Psoas muscle (tissue), 8 donors: ENCODE results near the gene DUSP11. TPM values are rescaled to one million over a fixed set of nuclear protein-coding genes. Genes with fewer than 3 reads are reported as not detected.
A peak's percentile ranks its signal among the peaks of the same experiment; 100 is the strongest.

ENCODE experiments used
- ATAC-seq, 4 donors: fragments of 200-7000 bp; cut with Tn5 transposase; one replicate each; pipeline ENCODE4 v1.9.1; 2020; ENCODE audit warnings: moderate library complexity in 3 of 4, mild to moderate bottlenecking in 2 of 4
- DNase-seq, 2 donors: peaks; one replicate each; pipeline ENCODE4 v3.0.0-alpha.2; 2020
- H3K27ac ChIP-seq: fragments of 200-600 bp; one replicate; pipeline ENCODE4 v1.8.0; 2022
- H3K27me3 ChIP-seq, 3 donors: fragments of 200-600 bp in 1 of 3; one replicate each; pipeline versions ENCODE4 v1.6.1 to v1.8.0; 2013 to 2022; ENCODE audit warnings: low read length in 2 of 3, mild to moderate bottlenecking in 2 of 3, moderate library complexity in 1 of 3; ENCODE audit not compliant: insufficient read depth in 3 of 3
- H3K36me3 ChIP-seq, 2 donors: fragments of 200-600 bp in 1 of 2; one replicate each; pipeline versions ENCODE4 v1.6.1 to v1.8.0; 2013 to 2022; ENCODE audit warnings: low read depth in 1 of 2, mild to moderate bottlenecking in 1 of 2, moderate library complexity in 1 of 2; ENCODE audit not compliant: insufficient read depth in 1 of 2
- H3K4me1 ChIP-seq: fragments of 200-600 bp; one replicate; pipeline ENCODE4 v1.8.0; 2022
- H3K4me3 ChIP-seq: fragments of 200-600 bp; one replicate; pipeline ENCODE4 v1.8.0; 2022; ENCODE audit warnings: mild to moderate bottlenecking
- H3K9me3 ChIP-seq: fragments of 200-600 bp; one replicate; pipeline ENCODE4 v1.8.0; 2022
- CTCF ChIP-seq: fragments of 200-600 bp; IDR thresholded peaks from one replicate; pipeline ENCODE4 v1.8.0; 2022; ENCODE audit warnings: antibody characterized with exemption
- WGBS, 3 donors: extraction: QIAGEN DNeasy Blood & Tissue Kit; methylation state at CpG; one replicate each; pipeline versions ENCODE4 v1.1.6 to v1.1.7; 2013; 5-methylcytosine and 5-hydroxymethylcytosine counted together
- intact Hi-C, 2 donors: fragments of 100-400 bp; cut with DNase I; formaldehyde crosslinking; loops; one replicate each; pipeline versions ENCODE4 v1.11.0 to v1.14.2; 2022
- long read RNA-seq, 2 donors: library from polyadenylated mRNA; unstranded; transcript quantifications; one replicate each; pipeline ENCODE4 v2.0.0, GENCODE V29; 2021
- polyA plus RNA-seq, 3 donors: library from polyadenylated mRNA; stranded (reverse); fragments of 200-250 nt; gene quantifications; one replicate each; pipeline ENCODE4 v1.2.3, GENCODE V29; 2013
- total RNA-seq, 4 donors: library from RNA; stranded (reverse); fragmentation: NEBNext Ultra II Directional in 2 of 4; extraction: Animal tissue kit (Norgen Biotek cat#: 25700) in 2 of 4; gene quantifications; one replicate each; pipeline versions ENCODE4 v1.2.1 to v1.2.4, GENCODE V29; 2021 to 2023
- donor health status: healthy with polysubstance abuse.
- donor health status: DM: no; HTN: no; CAD: no; lungs with moderate emphysema.
- donor health status: Bipolar disorder and iron deficiency.
- donor health status: healthy.
- donor health status: DM: yes; HTN: yes; CAD: no.
- donor health status: DM: no; HTN: no; CAD: no.
- donor health status: DM: no; HTN: no; CAD: no.
- donor health status: DM: yes; HTN: yes; CAD: no.

DUSP11 gene
- total RNA-seq (10 to 100 TPM in 2 of 4 donors, 1 to 10 TPM in 2; 8.9 to 14.2 (median 10.1) TPM), polyA plus RNA-seq (10 to 100 TPM; 14.4 to 21.4 (median 16.5) TPM)
- long read RNA-seq, donor 1, transcript DUSP11-201 (9 exons, 1,653 nt) = major isoform, 7 of 9 reads
- long read RNA-seq, donor 1, partial matches to known transcripts = 0 of 9 reads
- long read RNA-seq, donor 1, other reads (novel, unspliced or antisense) = 2 of 9 reads
- long read RNA-seq, donor 2, transcript DUSP11-201 (9 exons, 1,653 nt) = major isoform, 7 of 10 reads
- long read RNA-seq, donor 2, partial matches to known transcripts = 0 of 10 reads
- long read RNA-seq, donor 2, other reads (novel, unspliced or antisense) = 0 of 10 reads

DNA sequence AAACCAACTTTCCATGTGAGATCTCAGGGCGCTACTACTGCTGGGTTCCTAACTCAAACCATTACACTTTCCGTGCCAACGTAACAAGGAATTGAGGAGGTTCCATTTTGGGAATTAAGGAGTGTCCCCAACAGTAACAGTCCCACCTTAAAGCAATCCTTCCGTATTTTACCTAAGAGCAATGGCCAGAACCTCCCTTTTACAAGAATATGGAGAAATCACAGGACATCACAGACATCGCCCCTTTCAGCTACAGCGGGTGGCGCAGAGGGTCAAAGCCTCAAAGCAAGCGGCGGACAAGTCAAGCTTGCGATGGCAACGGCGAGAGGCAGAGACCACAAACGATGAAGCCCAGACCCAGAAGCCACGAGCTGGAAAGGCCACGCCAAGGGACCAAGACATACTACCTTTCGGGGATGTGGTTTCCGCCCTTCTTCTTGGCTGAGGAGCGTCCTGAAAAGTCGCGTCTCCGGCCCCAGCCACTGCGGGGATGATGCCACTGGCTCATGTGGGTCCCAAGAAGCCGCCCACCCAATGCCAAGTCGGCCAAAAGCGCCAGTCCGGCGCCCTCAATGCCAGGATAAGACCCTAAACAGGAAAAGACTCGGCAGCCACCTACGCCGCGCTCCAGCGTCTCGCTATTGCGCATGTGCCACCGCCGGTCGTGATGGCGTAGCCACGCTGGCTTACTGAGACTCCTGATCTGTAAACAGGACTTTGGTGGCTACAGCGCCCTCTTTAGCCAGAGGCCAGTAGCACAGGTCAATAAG is at the start of gene DUSP11:
DUSP11 (minus strand) TSS at position 637 of the 770 bp plus-strand sequence; CDS start at position 508, 129 bp downstream.
- H3K27ac ChIP-seq = peak within 1 kb of the TSS; percentile 89
- peaks cover 5% of the 10 kb centered on the region for H3K4me1 ChIP-seq
- 0% methylated on average over 38 to 40 of the region's 40 CpGs for whole genome bisulfite sequencing, 3 donors
- intact Hi-C loops = loop anchor here in 1 of 2 donors (10.0 kb wide), 1 partner anchor 85 kb away; no protein-coding TSS in a partner anchor
- H3K27me3 ChIP-seq = no peaks in the 10 kb centered on the region
- peaks cover 2 to 33% of the 10 kb centered on the region in 2 donors for H3K36me3 ChIP-seq
- peak; percentile 87 for TF ChIP-seq CTCF
- peak; percentile 99 to 100 (median 100) for ATAC-seq
- peak within 1 kb of the TSS; percentile 78 for H3K4me3 ChIP-seq
- no peaks in the 10 kb centered on the region for H3K9me3 ChIP-seq
- DNase-seq = peak; percentile 95 to 97

DNA sequence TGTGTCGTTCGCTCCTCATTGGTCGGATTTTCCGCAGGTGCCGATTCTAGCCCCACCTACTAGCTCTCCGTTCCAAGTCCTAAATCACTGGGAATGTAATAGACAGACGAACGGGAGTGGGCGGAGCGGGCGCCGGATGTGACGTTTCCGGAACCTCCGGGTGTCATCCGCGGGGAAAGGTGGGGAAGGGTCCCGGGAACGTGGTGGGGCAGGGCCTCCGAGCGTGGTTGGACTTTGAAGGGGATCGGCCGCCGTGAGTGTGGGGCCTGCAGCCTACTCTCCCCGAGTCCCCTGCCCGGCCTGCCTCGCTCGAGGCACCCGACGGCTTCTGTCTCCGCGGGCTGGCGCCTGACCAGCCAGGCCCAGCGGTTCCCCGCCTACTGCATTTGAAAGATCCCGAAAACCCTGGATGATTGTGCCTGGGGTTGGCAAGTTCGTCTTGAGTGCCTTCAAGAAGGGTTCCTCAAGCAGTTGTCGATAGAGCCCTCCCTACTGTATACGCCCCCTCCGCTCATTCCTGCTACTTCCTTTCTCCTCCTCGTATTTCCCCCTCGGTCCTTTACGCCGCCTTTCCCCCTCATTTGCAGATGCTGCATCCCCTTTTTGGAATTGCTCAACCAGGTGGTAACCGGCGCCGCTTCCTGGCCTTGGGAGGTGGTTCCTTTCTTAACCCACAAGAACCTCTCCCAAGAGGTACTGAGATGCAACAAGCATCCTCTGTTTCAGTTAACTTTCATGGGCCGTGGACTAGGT is 49.1 kb upstream of the DUSP11 start, which contains the start of gene STAMBP:
STAMBP (plus strand) TSS at position 144 of the 753 bp plus-strand sequence. CDS start 1,896 bp downstream, outside the sequence.
- Histone ChIP-seq H3K36me3 (peaks cover 2 to 20% of the 10 kb centered on the region in 2 donors), H3K4me3 (peak within 1 kb of the TSS; percentile 92), H3K4me1 (peaks cover 44% of the 10 kb centered on the region), H3K9me3 (no peaks in the 10 kb centered on the region), H3K27me3 (no peaks in the 10 kb centered on the region), H3K27ac (peak within 1 kb of the TSS; percentile 99)
- TF ChIP-seq CTCF = no peak
- 0 to 1% (median 1%) methylated on average over 48 of the region's 48 CpGs for WGBS, 3 donors
- intact Hi-C loops = loop anchor here (10.0 kb wide), 5 partner anchors 96 to 506 kb away; partner anchors contain the start of genes BOLA3 (in 1 of the 2), DGUOK (in 1 of the 2) and TET3 (in 1 of the 2)
- ATAC-seq = peak; percentile 84 to 92 (median 90)
- DNase-seq = peak; percentile 96 to 98

- no peak for ATAC-seq
- intact Hi-C loops = loop anchor here (10.0 kb wide), 5 partner anchors 96 to 506 kb away; partner anchors contain the start of genes BOLA3 (in 1 of the 2), DGUOK (in 1 of the 2) and TET3 (in 1 of the 2)
- no peak for TF ChIP-seq CTCF
- no peaks in the 10 kb centered on the region for H3K27me3 ChIP-seq
- H3K36me3 ChIP-seq = peaks cover 0 to 16% of the 10 kb centered on the region in 2 donors
- H3K4me3 ChIP-seq = peak overlapping the region; percentile 92
- peaks cover 41% of the 10 kb centered on the region for H3K4me1 ChIP-seq
- WGBS, 3 donors = 59 to 63% (median 62%) methylated on average over 4 of the region's 4 CpGs
- H3K27ac ChIP-seq = peak overlapping the region; percentile 99
- no peak for DNase-seq
- H3K9me3 ChIP-seq = no peaks in the 10 kb centered on the region
These were observed 48.5 kb upstream of the DUSP11 start for GRCh38 chr2:73828389-73828817.

DNA sequence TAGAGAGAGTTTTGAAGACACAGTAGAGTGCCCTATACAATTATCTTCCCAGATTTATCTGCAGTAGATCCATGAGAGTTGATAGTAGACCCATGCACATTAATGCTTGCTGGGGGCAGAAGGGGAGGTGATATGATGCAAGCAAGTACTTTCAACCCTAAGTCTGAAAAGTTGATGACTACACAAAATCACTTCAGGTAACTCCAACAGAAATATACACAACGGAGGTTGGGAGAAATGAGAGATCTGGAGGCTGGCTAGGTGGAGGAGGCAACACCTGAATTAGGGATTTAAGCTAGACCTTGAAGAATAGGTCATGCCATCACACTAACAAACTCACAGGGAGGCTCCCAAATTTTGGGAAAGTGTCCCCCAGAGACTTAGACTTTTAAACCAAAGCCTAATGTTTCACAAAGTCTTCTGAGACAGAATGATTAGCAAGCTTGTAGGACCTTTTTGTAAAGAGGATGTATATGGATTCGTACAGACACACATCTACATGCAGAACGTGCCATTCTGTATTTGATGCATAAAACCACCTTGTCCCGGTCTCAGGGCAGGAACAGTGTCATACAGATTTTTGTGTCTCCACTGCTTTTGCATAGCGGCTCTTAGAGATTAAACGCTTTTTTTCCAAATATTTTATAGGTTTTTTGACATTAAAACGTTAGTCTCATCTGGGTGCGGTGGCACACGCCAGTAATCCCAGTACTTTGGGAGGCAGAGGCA is 47.9 kb upstream of the DUSP11 start:
- WGBS, 3 donors = 73 to 83% (median 79%) methylated on average over 9 of the region's 9 CpGs
- Histone ChIP-seq H3K36me3 (peaks cover 0 to 16% of the 10 kb centered on the region in 2 donors), H3K27me3 (no peaks in the 10 kb centered on the region), H3K4me3 (peak overlapping the region; percentile 92), H3K4me1 (peaks cover 36% of the 10 kb centered on the region), H3K27ac (peak overlapping the region; percentile 99), H3K9me3 (no peaks in the 10 kb centered on the region)
- TF ChIP-seq CTCF = no peak
- intact Hi-C loops = loop anchor here (10.0 kb wide), 5 partner anchors 97 to 507 kb away; partner anchors contain the start of genes BOLA3 (in 1 of the 2), DGUOK (in 1 of the 2) and TET3 (in 1 of the 2)
- no peak for DNase-seq
- ATAC-seq = no peak
